Mesenchymal stem cell (in vitro differentiated cells and primary cell): ENCODE results near the gene NFATC1.

Experiments used
- DNase-seq: peaks from one replicate; pipeline ENCODE4 v3.0.0-alpha.2; 2013
- H2AFZ ChIP-seq: one replicate; pipeline ENCODE4 v1.6.1; 2013; ENCODE audit warnings: low read depth, mild to moderate bottlenecking, control low read depth, inconsistent platforms, low read length, moderate library complexity
- H2AK5ac ChIP-seq: 2 replicates; pipeline ENCODE4 v1.6.1; 2013; ENCODE audit warnings: low read length, moderate library complexity, mild to moderate bottlenecking, inconsistent platforms; ENCODE audit not compliant: severe bottlenecking
- H2BK120ac ChIP-seq: one replicate; pipeline ENCODE4 v1.6.1; 2013; ENCODE audit warnings: low read depth, mild to moderate bottlenecking, inconsistent platforms, low read length, moderate library complexity
- H2BK12ac ChIP-seq, 2 experiments: one replicate each; pipeline ENCODE4 v1.6.1; 2013; ENCODE audit warnings: inconsistent platforms in 2 of 2, low read length in 2 of 2, mild to moderate bottlenecking in 2 of 2, moderate library complexity in 2 of 2, control low read depth in 1 of 2
- H2BK15ac ChIP-seq: one replicate; pipeline ENCODE4 v1.6.1; 2013; ENCODE audit warnings: mild to moderate bottlenecking, low read depth, inconsistent platforms; ENCODE audit not compliant: poor library complexity, severe bottlenecking
- H2BK5ac ChIP-seq: 2 replicates; pipeline ENCODE4 v1.6.1; 2013; ENCODE audit warnings: low read depth, mild to moderate bottlenecking, low read length, control low read depth, inconsistent platforms; ENCODE audit not compliant: poor library complexity, severe bottlenecking
- H3K14ac ChIP-seq, 2 experiments: one replicate each; pipeline ENCODE4 v1.6.1; 2013; ENCODE audit warnings: inconsistent platforms in 2 of 2, low read length in 2 of 2, control low read depth in 1 of 2, mild to moderate bottlenecking in 1 of 2, moderate library complexity in 1 of 2
- H3K18ac ChIP-seq, 2 experiments: one replicate each; pipeline ENCODE4 v1.6.1; 2013; ENCODE audit warnings: inconsistent platforms in 2 of 2, low read length in 2 of 2, control low read depth in 1 of 2, low read depth in 1 of 2, mild to moderate bottlenecking in 1 of 2
- H3K23ac ChIP-seq, 2 experiments: one replicate each; pipeline ENCODE4 v1.6.1; 2013; ENCODE audit warnings: inconsistent platforms in 2 of 2, low read length in 2 of 2, mild to moderate bottlenecking in 2 of 2, moderate library complexity in 2 of 2, control low read depth in 1 of 2
- H3K27ac ChIP-seq: 2 replicates; pipeline ENCODE4 v1.5.1; 2013; ENCODE audit warnings: mild to moderate bottlenecking, moderate library complexity, low read length, control low read depth, inconsistent platforms; ENCODE audit not compliant: poor library complexity, severe bottlenecking
- H3K27me3 ChIP-seq, 2 experiments: 2 replicates each; pipeline versions ENCODE4 v1.6.1 to v1.7.0; 2013; ENCODE audit warnings: low read length in 2 of 2, mild to moderate bottlenecking in 2 of 2, moderate library complexity in 2 of 2, control low read depth in 1 of 2, inconsistent platforms in 1 of 2; ENCODE audit not compliant: control insufficient read depth in 1 of 2, insufficient read depth in 1 of 2
- H3K36me3 ChIP-seq, 2 experiments: 2 replicates each; pipeline versions ENCODE4 v1.6.1 to v1.7.0; 2013; ENCODE audit warnings: low read length in 2 of 2, control low read depth in 1 of 2, inconsistent platforms in 1 of 2, low read depth in 1 of 2, mild to moderate bottlenecking in 1 of 2; ENCODE audit not compliant: insufficient read depth in 2 of 2, control insufficient read depth in 1 of 2
- H3K4ac ChIP-seq, 2 experiments: one replicate each; pipeline ENCODE4 v1.6.1; 2013; ENCODE audit warnings: inconsistent platforms in 2 of 2, low read length in 2 of 2, mild to moderate bottlenecking in 2 of 2, moderate library complexity in 2 of 2, control low read depth in 1 of 2, low read depth in 1 of 2
- H3K4me1 ChIP-seq: 2 replicates; pipeline ENCODE4 v1.6.1; 2013; ENCODE audit warnings: low read depth, low read length, control low read depth; ENCODE audit not compliant: control insufficient read depth, insufficient read depth
- H3K4me2 ChIP-seq: 2 replicates; pipeline ENCODE4 v1.6.1; 2013; ENCODE audit warnings: low read length, mild to moderate bottlenecking, inconsistent platforms; ENCODE audit not compliant: poor library complexity, severe bottlenecking
- H3K4me3 ChIP-seq, 2 experiments: 2 replicates each; pipeline versions ENCODE4 v1.5.1 to v1.7.0; 2013; ENCODE audit warnings: low read length in 2 of 2, mild to moderate bottlenecking in 2 of 2, control low read depth in 1 of 2, low read depth in 1 of 2; ENCODE audit not compliant: insufficient read depth in 1 of 2
- H3K79me1 ChIP-seq: replicated peaks from 2 replicates; pipeline ENCODE4 v1.6.1; 2013; ENCODE audit warnings: mild to moderate bottlenecking, control low read depth, low read length, inconsistent platforms; ENCODE audit not compliant: poor library complexity, severe bottlenecking
- H3K9ac ChIP-seq: 2 replicates; pipeline ENCODE4 v1.7.0; 2013; ENCODE audit warnings: mild to moderate bottlenecking, low read length, moderate library complexity
- H3K9me3 ChIP-seq: 2 replicates; pipeline ENCODE4 v1.7.0; 2013; ENCODE audit warnings: mild to moderate bottlenecking, low read length; ENCODE audit not compliant: control insufficient read depth
- H4K8ac ChIP-seq: one replicate; pipeline ENCODE4 v1.6.1; 2013; ENCODE audit warnings: inconsistent platforms, mild to moderate bottlenecking, low read length, moderate library complexity
- H4K91ac ChIP-seq: one replicate; pipeline ENCODE4 v1.6.1; 2013; ENCODE audit warnings: mild to moderate bottlenecking, low read length, inconsistent platforms
- WGBS: methylation state at CpG from one replicate; pipeline ENCODE4 v1.1.7; 2013; ENCODE audit warnings: mixed read lengths; 5-methylcytosine and 5-hydroxymethylcytosine counted together

NFATC1 gene

DNA sequence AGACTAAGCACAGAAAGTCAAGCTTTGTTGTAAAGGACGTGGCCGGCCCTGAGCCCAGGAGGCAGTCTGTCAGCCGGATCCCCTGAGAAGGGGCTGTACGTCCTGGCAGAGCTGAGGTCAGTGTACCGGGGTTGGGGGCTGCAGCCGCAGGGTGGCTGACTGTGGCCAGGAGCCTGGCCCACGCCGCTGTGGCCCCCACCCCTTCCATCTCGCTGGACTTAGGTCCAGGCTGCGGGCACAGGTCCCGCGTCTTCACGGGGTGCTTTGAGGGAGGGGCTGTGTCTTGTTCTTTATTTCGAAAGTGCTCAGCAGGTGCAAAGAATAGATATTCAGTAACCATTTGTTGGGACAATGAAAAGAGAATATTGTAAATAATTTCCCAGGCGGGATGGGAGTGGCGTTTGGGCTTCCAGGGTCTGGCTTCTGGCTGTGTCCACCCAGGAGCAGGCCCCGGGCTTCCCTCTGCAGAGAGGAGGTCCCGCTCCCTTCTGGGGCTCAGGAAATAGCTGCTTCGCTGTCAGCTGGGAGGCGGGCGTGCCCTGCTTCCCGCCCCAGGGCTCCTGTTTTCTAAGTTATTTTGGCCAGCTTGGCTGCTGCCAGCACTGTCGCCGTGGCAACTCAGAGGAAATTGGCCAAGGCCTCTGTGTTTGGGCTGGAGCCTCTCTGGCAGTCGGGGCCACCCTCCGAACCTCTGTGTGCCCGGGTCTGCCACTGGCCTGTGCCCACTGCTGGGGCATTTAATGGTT lies 7.4 kb downstream of the NFATC1 start:
- Histone ChIP-seq H3K27ac (no peak overlapping the region), H2BK15ac (no peak overlapping the region), H3K4me1 (peaks cover 23% of the 10 kb centered on the region), H3K14ac (peak overlapping the region in 1 of 2 experiments; percentile 64), H3K4me3 (peak overlapping the region in 1 of 2 experiments; percentile 27), H4K91ac (no peak overlapping the region), H3K4ac (no peak overlapping the region), H2BK12ac (no peak overlapping the region), H3K36me3 (peaks cover 0 to 17% of the 10 kb centered on the region in 2 experiments), H3K18ac (no peak overlapping the region), H2AK5ac (no peak overlapping the region), H2AFZ (no peak overlapping the region), H3K9me3 (no peaks in the 10 kb centered on the region), H3K4me2 (peak overlapping the region; percentile 42), H3K27me3 (peaks cover 0 to 37% of the 10 kb centered on the region in 2 experiments), H3K23ac (peak overlapping the region in 1 of 2 experiments; percentile 74), H4K8ac (no peak overlapping the region), H2BK5ac (no peak overlapping the region), H3K9ac (peak overlapping the region; percentile 73), H2BK120ac (no peak overlapping the region), H3K79me1 (peaks cover 7% of the 10 kb centered on the region)
- 73% methylated on average over 27 of the region's 27 CpGs for WGBS
- no peak for DNase-seq

GRCh38 chr18:79403723-79404566 lies 8.2 kb downstream of the NFATC1 start:
- Histone ChIP-seq H3K36me3 (peaks cover 0 to 17% of the 10 kb centered on the region in 2 experiments), H3K27me3 (peaks cover 0 to 34% of the 10 kb centered on the region in 2 experiments), H4K8ac (no peak overlapping the region), H3K4me2 (no peak overlapping the region), H4K91ac (no peak overlapping the region), H2AK5ac (no peak overlapping the region), H3K9ac (peak overlapping the region; percentile 73), H3K79me1 (peaks cover 7% of the 10 kb centered on the region), H3K14ac (no peak overlapping the region), H2BK12ac (no peak overlapping the region), H3K27ac (no peak overlapping the region), H3K9me3 (no peaks in the 10 kb centered on the region), H3K4me3 (peak overlapping the region in 1 of 2 experiments; percentile 27), H2BK5ac (no peak overlapping the region), H3K23ac (no peak overlapping the region), H2AFZ (no peak overlapping the region), H3K4me1 (peaks cover 23% of the 10 kb centered on the region), H3K18ac (no peak overlapping the region), H2BK15ac (no peak overlapping the region), H2BK120ac (no peak overlapping the region), H3K4ac (peak overlapping the region in 1 of 2 experiments; percentile 47)
- DNase-seq: no peak
- WGBS: 82% methylated on average over 30 of the region's 31 CpGs

GRCh38 chr18:79404567-79404910 lies 8.8 kb downstream of the NFATC1 start:
- Histone ChIP-seq H4K91ac (no peak overlapping the region), H3K79me1 (peaks cover 7% of the 10 kb centered on the region), H3K9me3 (no peaks in the 10 kb centered on the region), H3K27ac (no peak overlapping the region), H2BK12ac (no peak overlapping the region), H3K4ac (no peak overlapping the region), H3K4me3 (no peak overlapping the region), H4K8ac (no peak overlapping the region), H2BK15ac (no peak overlapping the region), H2BK5ac (no peak overlapping the region), H2AFZ (no peak overlapping the region), H3K4me1 (peaks cover 19% of the 10 kb centered on the region), H2BK120ac (no peak overlapping the region), H3K36me3 (peaks cover 0 to 17% of the 10 kb centered on the region in 2 experiments), H3K23ac (no peak overlapping the region), H3K18ac (no peak overlapping the region), H3K27me3 (peaks cover 0 to 28% of the 10 kb centered on the region in 2 experiments), H3K14ac (no peak overlapping the region), H3K9ac (no peak overlapping the region), H2AK5ac (no peak overlapping the region), H3K4me2 (no peak overlapping the region)
- 97% methylated on average over 12 of the region's 12 CpGs for WGBS
- no peak for DNase-seq
